Prostate gland (tissue), 2 donors: ENCODE results near the gene SP5.

ENCODE experiments used
- CTCF ChIP-seq, 4 experiments: fragments of 200-600 bp in 2 of 4; fragments of 450-650 bp in 2 of 4; sonication (generic) in 2 of 4; IDR thresholded peaks; 1 replicate in 3 of 4; 2 replicates in 1 of 4; pipeline ENCODE4 v1.5.1; 2016 to 2019; ENCODE audit warnings: antibody characterized with exemption in 4 of 4, mild to moderate bottlenecking in 2 of 4, moderate library complexity in 2 of 4
- POLR2A ChIP-seq: fragments of 450-650 bp; IDR thresholded peaks from one replicate; pipeline ENCODE4 v1.6.1; 2016; ENCODE audit warnings: antibody characterized with exemption, mild to moderate bottlenecking
- POLR2AphosphoS5 ChIP-seq: sonication (generic); formaldehyde crosslinking; IDR thresholded peaks from one replicate; pipeline ENCODE4 v1.6.1; 2017; ENCODE audit warnings: antibody characterized with exemption

DNA sequence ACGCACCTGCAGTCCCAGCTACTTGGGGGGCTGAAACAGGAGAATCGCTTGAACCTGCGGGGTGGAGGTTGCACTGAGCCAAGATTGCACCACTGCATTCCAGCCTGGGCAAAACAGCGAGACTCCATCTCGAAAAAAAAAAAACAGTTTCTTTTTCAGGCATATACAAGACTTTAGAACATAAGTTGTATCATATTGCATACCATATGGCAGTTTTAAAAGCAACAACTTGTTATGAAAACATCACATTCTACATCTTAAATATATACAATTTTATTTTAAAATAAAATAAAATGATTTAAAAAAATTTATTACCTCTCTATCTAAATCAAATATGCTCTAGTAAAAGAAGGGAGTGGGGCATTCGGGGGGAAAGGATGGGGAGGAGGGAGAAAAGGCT, 39.4 kb upstream of the SP5 start:
- TF ChIP-seq POLR2AphosphoS5 (no peak), CTCF (IDR thresholded peaks at IDR 0.05) (no peak), POLR2A (no peak)
